ENCODE data around the gene RIC3.

Gene RIC3

DNA sequence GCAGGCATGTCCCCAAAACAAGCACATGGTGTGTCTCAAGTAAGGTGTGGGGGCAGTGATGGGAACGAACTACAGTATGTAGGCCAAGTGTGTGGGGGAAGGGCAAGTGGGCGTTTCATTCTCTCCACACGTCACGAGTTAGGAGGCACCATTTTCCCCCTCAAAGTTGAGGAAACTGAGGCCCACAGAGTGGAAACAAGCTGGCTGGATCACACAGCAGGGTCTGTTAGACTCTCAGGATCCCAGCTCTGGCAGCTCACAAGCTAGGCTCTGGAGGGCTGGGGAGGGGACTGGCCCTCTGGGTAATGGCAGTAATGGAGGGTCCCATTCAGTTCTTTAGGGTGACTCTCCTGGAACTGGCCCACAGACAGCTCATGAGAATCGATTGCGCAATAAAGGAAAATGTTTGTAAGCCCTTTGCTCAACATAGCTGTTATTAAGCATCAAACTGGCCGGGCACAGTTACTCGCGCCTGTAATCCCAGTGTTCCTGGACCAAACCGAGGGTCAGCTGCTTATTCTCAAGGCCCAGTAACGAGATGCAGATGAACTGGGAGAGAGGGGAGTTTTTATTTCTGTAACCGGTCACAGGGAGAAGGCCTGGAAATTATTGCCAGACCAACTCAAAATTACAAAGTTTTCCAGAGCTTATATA lies 111.9 kb downstream of the RIC3 start:
- DNase-seq = no peak
- Histone ChIP-seq H3K27ac (no peak overlapping the region), H3K4me3 (ENCODE audit: low read depth, low read length) (no peak overlapping the region), H3K27me3 (replicated peaks) (no peaks in the 10 kb centered on the region), H3K36me3 (replicated peaks) (no peaks in the 10 kb centered on the region)
- in situ Hi-C loops (cut with HindIII; ENCODE audit: low pct_ligation_motif_present, low sequenced_read_pairs) = no loop called here
- TF ChIP-seq, protein P1, sequence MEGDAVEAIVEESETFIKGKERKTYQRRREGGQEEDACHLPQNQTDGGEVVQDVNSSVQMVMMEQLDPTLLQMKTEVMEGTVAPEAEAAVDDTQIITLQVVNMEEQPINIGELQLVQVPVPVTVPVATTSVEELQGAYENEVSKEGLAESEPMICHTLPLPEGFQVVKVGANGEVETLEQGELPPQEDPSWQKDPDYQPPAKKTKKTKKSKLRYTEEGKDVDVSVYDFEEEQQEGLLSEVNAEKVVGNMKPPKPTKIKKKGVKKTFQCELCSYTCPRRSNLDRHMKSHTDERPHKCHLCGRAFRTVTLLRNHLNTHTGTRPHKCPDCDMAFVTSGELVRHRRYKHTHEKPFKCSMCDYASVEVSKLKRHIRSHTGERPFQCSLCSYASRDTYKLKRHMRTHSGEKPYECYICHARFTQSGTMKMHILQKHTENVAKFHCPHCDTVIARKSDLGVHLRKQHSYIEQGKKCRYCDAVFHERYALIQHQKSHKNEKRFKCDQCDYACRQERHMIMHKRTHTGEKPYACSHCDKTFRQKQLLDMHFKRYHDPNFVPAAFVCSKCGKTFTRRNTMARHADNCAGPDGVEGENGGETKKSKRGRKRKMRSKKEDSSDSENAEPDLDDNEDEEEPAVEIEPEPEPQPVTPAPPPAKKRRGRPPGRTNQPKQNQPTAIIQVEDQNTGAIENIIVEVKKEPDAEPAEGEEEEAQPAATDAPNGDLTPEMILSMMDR (IDR thresholded peaks at IDR 0.05; ENCODE audit: low read depth, low read length, missing control alignments) = no peak
